ENCODE measurements around the gene P2RX4.
A peak's percentile ranks its signal among the peaks of the same experiment; 100 is the strongest.
"Not testable (repeated sequence)": the region's sequence is repeated elsewhere in the genome, so short reads cannot be mapped to it uniquely, and the experiment has no call there.

Gene P2RX4

DNA sequence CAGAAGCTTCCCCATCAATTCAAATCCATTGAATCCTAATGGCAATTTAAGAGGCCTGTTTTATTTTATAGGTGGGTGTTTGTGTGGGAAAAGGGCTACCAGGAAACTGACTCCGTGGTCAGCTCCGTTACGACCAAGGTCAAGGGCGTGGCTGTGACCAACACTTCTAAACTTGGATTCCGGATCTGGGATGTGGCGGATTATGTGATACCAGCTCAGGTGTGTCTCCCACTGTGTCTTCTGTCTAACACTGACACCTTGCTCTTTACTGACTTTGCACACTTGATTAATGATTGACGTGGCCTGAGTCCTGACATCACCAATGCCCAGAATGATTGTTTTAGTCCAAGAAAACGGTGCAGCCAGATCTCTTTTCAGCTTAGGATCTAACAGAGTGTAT is 7.1 kb downstream of the P2RX4 start:
- in situ Hi-C loops (cut with MboI; ENCODE audit: low pct_unique_long_range_greater_than_20kb, low sequenced_read_pairs): no loop called here
- no peak for DNase-seq

DNA sequence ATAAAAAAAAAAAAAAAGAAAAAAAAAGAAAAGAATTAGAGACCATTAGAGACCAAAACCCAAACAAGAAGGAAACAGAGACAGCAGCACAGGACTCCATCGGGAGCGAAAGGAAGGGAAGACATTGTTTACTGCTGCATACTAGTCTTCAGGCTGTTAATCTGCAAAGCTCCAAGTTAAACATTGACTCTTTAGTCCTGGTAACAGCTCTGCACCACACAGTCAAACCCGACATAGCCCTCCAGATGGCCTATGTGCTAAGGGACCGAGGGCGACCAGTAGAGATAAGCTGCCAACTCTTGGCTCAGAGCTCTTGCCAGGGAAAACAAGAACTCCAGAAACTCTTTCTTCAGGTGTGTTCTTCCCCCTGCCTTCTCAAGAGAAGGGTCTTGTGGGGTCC is 7.8 kb downstream of the P2RX4 start:
- no peak for DNase-seq
- in situ Hi-C loops (cut with MboI; ENCODE audit: low pct_unique_long_range_greater_than_20kb, low sequenced_read_pairs): no loop called here

DNA sequence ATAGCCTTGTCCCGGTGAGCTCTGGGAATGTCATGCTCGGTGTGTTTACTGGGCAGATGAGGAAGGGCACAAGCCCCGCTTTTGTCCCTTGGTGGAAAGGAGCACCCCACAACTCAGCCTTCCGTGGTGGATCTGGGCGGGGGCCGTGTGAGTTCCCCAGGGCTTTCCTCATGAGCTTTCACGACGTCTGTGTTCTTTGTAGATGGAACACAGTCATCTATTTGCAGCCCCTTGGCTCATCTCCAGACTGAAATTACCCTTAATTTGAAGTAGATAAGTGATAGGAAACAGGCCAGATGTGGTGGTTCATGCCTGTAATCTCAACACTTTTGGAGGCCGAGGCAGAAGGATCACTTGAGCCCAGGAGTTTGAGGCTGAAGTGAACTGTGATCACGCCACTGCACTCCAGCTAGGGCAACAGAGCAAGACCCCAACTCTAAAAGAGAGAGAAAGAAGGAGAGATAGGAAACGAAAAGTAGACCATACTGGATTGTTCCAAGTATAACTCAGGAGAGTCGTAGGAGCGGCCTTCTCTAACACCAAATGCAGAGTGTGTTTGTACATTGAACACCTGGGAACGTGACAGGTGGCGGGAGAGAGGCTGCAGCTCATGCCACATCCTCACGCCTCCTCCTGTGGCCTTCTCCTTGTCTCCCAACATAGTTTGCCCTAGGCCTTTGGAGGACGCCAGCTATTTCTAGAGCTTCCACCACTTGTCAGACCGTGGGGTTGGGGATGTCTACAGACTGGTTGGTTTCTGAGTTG is 8.8 kb downstream of the P2RX4 start:
- no peak for DNase-seq
- in situ Hi-C loops (cut with MboI; ENCODE audit: low pct_unique_long_range_greater_than_20kb, low sequenced_read_pairs): no loop called here

DNA sequence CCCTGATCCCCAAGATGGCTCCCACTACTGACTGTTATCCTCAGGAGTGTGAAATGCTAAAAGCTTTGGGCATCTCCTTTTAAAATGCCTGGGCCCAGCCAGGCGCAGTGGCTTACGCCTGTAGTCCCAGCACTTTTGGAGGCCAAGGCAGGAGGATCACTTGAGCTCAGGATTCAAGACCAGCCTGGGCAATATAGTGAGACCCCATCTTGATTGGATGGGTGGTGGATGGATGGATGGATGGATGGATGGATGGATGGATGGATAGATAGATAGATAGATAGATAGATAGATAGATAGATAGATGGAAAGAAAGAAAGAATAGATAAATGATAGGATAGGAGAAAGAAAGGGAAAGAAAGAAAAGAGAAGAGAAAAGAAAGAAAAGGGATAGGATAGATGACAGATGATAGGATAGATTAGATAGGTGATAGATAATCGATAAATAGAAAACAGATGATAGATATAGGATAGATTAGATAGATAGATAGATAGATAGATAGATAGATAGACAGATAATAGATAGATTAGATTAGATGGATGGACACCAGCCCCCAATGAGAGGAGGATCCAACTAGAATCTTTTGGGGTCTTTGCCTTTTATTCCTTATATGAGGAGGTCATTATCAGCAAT is 9.5 kb downstream of the P2RX4 start:
- in situ Hi-C loops (cut with MboI; ENCODE audit: low pct_unique_long_range_greater_than_20kb, low sequenced_read_pairs): no loop called here
- no peak for DNase-seq

DNA sequence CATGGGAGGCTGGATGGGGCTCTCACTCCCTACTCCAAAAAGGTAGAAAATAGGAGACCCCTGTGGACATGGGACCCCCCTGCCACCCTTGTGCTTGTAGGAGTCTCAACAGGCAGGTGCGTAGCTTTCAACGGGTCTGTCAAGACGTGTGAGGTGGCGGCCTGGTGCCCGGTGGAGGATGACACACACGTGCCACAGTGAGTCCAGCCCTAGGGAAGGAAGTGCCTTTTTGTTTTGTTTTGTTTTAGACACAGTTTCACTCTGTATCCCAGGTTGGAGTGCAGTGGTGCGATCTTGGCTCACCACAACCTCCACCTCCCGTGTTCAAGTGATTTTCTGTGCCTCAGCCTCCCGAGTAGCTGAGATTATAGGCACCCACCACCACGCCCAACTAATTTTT is 12.9 kb downstream of the P2RX4 start:
- DNase-seq: no peak
- in situ Hi-C loops (cut with MboI; ENCODE audit: low pct_unique_long_range_greater_than_20kb, low sequenced_read_pairs): no loop called here

DNA sequence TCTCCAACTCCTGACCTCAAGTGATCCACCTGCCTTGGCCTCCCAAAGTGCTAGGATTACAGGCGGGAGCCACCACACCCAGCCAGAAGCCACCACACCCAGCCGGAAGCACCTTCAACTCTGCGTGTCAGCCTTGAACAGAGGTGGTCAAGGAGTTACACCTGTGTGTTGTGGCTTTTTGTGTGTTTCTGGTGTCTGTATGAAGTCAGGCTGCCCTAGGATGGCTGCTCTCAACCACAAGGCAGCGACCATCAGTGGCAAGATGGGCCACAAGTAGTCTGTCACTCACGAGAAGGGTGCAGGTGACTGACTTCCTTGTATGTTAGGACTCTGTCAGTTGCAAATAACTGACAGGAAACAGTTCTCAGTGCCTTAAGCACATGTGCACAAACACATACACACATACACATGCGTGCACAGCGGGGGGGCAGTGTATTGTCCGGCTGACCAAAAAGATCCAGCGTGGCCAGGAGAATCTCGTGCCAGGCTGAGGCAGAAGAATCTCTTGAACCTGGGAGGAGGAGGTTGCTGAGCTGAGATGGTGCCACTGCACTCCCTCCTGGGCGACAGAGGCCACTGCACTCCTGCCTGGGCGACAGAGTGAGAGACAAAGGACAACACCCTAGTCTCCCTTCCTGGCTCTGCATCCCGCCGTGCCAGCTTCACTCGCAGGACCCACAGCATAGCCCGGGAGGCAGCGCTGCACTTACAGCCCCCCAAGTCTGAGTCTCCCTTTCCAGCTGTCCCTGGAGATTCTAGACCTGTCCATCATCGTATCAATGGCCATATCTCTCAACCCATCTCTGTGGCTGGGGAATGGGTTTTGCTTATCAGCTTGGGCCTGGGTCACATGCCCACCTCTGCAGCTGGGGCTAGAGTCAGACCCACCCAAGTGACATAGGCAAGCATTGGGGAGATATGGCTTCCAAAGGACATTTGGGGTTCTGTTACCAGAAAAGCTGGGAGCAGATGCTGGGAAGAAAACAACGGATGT is 13.7 kb downstream of the P2RX4 start:
- in situ Hi-C loops (cut with MboI; ENCODE audit: low pct_unique_long_range_greater_than_20kb, low sequenced_read_pairs): no loop called here

DNA sequence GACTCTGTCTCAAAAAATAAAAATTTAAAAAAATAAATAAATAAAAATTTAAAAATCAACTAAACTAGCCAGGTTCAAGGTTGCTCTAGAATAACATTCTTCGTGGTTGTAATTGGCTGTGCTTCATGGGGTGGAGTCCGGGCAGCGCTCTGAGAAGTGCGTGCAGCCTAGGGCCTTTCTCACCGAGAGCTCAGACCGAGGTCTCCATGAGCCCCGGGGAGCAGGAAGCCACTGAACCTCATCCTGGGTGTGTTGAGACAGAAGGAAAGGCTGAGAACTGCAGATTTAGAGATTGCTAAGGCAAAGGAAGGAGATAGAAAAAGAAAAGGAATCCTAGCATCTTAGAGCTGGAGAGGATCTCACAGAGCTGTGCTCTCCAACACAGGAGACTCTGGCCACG is 14.7 kb downstream of the P2RX4 start:
- in situ Hi-C loops (cut with MboI; ENCODE audit: low pct_unique_long_range_greater_than_20kb, low sequenced_read_pairs): no loop called here
- DNase-seq: no peak

More for the DNA sequence above, 13.7 kb downstream of the P2RX4 start:
- DNase-seq: peak; percentile 41

DNA sequence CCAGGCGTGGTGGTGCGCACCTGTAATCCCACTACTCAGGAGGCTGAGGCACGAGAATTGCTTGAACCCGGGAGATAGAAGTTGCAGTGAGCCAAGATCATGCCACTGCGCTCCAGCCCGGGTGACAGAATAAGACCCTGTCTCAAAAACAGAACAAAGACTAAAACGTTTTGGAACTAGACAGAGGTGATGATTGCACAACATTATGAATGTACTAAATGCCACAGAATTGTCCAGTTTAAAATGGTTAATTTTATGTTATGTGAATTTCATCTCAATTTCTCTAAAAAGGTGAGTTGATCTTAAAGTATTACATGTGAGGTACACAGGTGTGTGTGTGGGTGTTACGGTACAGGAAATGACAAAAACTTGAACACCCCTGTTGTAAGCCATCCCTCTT is 16.5 kb downstream of the P2RX4 start:
- in situ Hi-C loops (cut with MboI; ENCODE audit: low pct_unique_long_range_greater_than_20kb, low sequenced_read_pairs): no loop called here
- no peak for DNase-seq

DNA sequence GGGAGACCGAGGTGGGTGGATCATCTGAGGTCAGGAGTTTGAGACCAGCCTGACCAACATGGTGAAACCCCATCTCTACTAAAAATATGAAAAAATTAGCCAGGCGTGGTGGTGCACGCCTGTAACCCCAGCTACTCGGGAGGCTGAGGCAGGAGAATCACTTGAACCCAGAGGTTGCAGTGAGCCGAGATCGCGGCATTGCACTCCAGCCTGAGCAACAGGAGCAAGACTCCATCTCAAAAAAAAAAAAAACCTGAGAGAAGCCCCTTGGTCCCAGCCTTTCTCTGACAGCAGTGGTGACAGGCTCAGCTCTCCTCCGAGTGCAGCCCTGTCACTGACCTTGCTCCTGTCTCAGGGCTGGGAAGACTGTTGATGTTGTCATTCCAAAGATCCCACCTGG is 16.9 kb downstream of the P2RX4 start:
- in situ Hi-C loops (cut with MboI; ENCODE audit: low pct_unique_long_range_greater_than_20kb, low sequenced_read_pairs); DNase-seq: not testable (repeated sequence)

DNA sequence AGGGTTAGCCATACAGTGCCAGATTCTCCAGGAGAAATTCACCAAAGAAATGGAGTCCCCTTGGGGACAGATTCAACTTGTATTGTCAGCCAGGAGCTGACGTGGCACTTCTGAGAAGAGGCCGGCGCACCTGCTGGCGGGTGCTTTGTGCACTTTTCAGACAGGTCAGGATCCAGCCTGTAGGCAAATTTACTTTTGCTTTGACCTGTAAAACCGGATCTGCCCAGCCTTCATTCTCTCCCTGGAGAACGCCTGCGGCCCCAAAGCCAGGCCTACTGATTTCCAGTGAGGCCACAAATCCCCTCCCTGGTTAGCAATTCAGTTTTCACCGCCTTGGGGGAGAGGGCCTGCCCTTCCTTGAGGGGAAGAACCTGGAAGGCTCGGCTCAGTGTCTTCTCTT is 17.4 kb downstream of the P2RX4 start:
- DNase-seq: no peak
- in situ Hi-C loops (cut with MboI; ENCODE audit: low pct_unique_long_range_greater_than_20kb, low sequenced_read_pairs): no loop called here

DNA sequence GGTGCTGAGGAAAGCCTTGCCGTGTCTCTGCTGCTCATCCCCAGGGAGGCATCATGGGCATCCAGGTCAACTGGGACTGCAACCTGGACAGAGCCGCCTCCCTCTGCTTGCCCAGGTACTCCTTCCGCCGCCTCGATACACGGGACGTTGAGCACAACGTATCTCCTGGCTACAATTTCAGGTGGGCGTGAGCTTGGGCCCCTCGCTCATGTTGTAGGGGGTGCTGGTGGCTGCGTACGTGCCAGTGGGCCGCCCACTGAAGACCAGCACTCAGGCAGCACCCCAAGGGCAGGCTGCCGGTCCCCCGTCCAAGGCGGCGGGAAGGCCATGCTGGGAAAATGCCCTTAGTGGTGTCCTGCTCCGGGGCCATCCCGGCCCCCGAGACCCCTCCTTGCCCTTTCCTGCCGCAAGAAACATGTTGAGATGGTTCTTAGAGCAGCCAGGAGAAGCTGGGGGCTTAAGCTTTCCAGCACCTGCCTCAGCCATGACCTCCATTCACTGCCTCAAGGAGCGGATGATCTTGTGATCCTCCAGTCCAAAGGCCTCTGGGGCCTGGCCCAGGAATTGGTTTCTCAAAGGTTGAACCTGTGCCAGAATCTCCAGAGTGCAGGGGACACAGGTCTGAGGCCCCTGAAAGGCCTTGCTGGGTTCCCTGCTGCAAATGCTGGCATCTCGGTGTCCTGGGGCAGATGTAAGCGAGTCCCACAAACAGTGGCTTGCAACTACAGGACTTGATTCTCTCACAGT is 19.2 kb downstream of the P2RX4 start:
- no peak for DNase-seq
- in situ Hi-C loops (cut with MboI; ENCODE audit: low pct_unique_long_range_greater_than_20kb, low sequenced_read_pairs): no loop called here

DNA sequence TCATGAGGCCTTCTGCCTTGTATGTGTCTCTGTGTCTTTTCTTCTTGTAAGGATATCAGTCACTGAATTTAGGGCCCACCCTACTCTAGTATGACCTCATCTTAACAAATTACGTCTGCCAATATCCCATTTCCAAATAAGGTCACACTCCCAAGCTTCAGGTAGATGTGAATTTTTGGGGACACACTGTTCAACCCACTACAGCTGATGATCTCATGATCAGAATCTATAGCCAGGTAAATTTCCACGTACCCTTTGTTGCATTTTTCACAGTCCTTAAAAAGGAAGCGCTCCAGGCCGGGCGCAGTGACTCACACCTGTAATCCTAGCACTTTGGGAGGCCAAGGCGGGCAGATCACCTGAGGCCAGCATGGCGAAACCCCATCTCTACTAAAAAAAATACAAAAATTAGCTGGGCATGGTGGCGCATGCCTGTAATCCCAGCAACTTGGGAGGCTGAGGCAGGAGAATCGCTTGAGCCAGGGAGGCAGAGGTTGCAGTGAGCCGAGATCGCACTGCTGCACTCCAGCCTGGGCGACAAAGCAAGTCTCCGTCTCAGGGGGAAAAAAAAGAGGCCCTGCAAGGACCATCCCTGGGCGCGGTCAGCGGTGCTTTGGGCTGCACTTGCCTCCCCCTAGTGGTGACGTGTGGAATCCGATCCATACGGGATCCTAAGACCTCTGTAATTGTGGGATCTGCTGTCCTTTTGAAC is 20.1 kb downstream of the P2RX4 start:
- DNase-seq: peak; percentile 75
- in situ Hi-C loops (cut with MboI; ENCODE audit: low pct_unique_long_range_greater_than_20kb, low sequenced_read_pairs): not testable (repeated sequence)

DNA sequence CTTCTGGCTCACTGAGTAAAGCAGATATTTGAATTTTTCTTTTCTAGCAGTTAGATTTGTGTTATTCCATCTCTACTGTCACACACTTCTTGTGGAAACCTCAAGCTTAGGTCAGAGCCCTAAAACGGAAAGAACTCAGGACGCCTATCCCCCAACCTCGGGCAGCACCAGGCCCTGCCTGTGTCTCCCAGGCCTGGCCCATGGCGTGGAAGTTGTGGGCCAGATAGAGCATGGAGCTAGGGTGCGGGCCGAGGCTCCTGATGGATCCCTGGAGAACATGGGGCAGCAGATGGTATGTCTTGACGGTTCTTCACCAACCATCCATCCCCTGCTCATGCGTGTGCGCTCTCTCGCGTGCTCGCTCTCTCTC is 20.6 kb downstream of the P2RX4 start:
- DNase-seq: no peak
- in situ Hi-C loops (cut with MboI; ENCODE audit: low pct_unique_long_range_greater_than_20kb, low sequenced_read_pairs): no loop called here

DNA sequence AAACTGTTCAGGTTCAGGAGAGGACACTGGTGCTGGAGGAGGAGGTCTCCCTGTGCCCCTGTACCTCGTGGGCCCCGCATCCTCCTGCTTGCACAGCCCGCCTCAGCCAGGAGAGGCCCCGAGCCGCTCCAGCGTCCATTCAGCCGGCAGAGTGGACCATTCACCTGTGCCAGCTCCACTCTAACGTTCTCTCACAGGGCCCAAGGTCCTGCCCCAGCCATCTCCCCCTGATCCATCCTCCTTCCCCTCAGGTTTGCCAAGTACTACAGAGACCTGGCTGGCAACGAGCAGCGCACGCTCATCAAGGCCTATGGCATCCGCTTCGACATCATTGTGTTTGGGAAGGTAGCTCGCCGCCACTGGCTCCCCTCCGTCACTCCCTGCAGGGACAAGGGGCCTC is 22.2 kb downstream of the P2RX4 start:
- DNase-seq: no peak
- in situ Hi-C loops (cut with MboI; ENCODE audit: low pct_unique_long_range_greater_than_20kb, low sequenced_read_pairs): no loop called here

DNA sequence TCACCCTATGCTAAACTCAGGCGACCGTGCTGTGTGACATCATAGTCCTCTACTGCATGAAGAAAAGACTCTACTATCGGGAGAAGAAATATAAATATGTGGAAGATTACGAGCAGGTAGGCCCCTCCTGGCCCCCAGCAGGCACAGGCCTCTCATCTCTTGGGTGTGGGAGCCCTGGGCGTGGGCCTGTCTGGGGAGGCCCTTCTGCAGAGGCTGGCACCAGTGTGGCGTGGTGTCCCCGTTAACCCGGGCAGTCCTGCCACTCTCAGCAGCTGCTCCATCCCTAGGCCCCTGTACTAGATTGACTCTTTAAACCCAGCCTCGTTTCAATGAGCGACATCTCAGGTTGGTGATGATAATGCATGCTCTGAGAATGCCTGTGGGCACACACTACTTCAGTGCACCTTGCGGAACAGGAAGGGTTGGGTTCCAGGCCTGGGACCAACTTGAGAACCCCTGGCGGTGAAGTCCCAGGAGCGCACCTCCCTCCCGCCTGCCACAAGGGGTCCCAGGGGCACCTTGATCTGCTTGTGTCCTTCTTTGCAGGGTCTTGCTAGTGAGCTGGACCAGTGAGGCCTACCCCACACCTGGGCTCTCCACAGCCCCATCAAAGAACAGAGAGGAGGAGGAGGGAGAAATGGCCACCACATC is 23.2 kb downstream of the P2RX4 start:
- no peak for DNase-seq
- in situ Hi-C loops (cut with MboI; ENCODE audit: low pct_unique_long_range_greater_than_20kb, low sequenced_read_pairs): no loop called here

DNA sequence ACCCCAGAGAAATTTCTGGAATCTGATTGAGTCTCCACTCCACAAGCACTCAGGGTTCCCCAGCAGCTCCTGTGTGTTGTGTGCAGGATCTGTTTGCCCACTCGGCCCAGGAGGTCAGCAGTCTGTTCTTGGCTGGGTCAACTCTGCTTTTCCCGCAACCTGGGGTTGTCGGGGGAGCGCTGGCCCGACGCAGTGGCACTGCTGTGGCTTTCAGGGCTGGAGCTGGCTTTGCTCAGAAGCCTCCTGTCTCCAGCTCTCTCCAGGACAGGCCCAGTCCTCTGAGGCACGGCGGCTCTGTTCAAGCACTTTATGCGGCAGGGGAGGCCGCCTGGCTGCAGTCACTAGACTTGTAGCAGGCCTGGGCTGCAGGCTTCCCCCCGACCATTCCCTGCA is 23.7 kb downstream of the P2RX4 start:
- in situ Hi-C loops (cut with MboI; ENCODE audit: low pct_unique_long_range_greater_than_20kb, low sequenced_read_pairs): no loop called here
- DNase-seq: no peak

DNA sequence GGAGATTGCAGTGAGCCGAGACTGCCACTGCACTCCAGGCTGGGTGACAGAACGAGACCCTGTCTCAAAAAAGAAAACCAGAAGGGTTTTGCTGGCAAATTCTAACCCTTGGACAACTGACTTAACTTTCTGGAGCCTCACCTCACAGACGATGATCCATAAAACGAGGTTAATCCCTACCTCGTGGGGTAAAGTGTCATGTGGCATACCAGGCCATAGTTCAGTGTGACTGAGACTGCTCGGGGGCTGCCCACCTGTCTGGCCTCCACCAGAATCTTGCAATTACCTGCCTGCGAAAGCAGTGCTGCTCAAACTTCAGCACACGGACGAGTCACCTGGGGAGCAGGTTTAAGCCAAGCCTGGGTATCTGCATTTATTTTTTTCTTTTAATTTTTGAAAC is 26.8 kb downstream of the P2RX4 start:
- DNase-seq: no peak
- in situ Hi-C loops (cut with MboI; ENCODE audit: low pct_unique_long_range_greater_than_20kb, low sequenced_read_pairs): no loop called here

DNA sequence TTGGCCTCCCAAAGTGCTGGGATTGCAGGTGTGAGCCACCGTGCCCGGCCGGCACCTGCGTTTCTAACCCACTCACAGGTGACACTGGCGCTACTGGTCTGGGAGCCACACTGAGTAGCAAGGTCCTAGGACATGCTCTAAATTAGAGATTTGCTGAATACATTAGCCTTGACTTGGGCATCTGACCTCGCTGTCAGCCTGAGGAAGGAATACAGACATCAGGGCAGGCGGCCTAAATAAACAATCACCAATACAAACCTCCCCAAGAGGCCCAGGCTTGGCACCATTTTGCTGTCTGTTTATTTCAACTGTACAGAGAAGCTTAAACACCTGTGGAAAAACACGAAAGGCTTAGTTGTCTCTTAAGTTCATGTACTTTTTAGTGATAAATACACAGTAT is 27.5 kb downstream of the P2RX4 start:
- DNase-seq: no peak
- in situ Hi-C loops (cut with MboI; ENCODE audit: low pct_unique_long_range_greater_than_20kb, low sequenced_read_pairs): no loop called here

Data from KBM-7 (cell line).